ENCODE data around the gene GCSH.

GCSH gene

GRCh38 chr16:81035398-81035974 is 60.7 kb downstream of the GCSH start, which contains the start of gene ATMIN:
TSS of gene ATMIN (plus strand) at chr16:81035842. CDS start at chr16:81035871, 29 bp downstream.
- H3K4me3 ChIP-seq (ENCODE audit: low read length in 2 of 2), result peak within 1 kb of the TSS; percentile 73 to 87
- peaks cover 0 to 6% of the 10 kb centered on the region in 2 donors for H3K36me3 ChIP-seq (ENCODE audit: control insufficient read depth in 2 of 2, insufficient read depth in 2 of 2, low read length in 2 of 2)
- H3K9ac ChIP-seq (ENCODE audit: low read depth in 1 of 2, low read length in 2 of 2), result peak within 1 kb of the TSS; percentile 74 to 78
- H3K4me1 ChIP-seq (ENCODE audit: control insufficient read depth in 2 of 2, insufficient read depth in 2 of 2, low read length in 2 of 2), result peaks cover 4 to 13% of the 10 kb centered on the region in 2 donors
- no peaks in the 10 kb centered on the region for H3K27me3 ChIP-seq (ENCODE audit: control insufficient read depth in 2 of 2, insufficient read depth in 2 of 2, low read length in 2 of 2)
- H3K9me3 ChIP-seq (ENCODE audit: control insufficient read depth in 2 of 2, low read length in 2 of 2), result no peaks in the 10 kb centered on the region
- H3K27ac ChIP-seq (ENCODE audit: low read depth in 2 of 2, low read length in 2 of 2), result peak within 1 kb of the TSS; percentile 38 to 68
